ENCODE data around the gene DLG1. TPM values are rescaled to one million over a fixed set of nuclear protein-coding genes. Genes with fewer than 3 reads are reported as not detected.

The DLG1 gene
- total RNA-seq, 1 experiment from 2014 or later = 75.1 TPM

DNA sequence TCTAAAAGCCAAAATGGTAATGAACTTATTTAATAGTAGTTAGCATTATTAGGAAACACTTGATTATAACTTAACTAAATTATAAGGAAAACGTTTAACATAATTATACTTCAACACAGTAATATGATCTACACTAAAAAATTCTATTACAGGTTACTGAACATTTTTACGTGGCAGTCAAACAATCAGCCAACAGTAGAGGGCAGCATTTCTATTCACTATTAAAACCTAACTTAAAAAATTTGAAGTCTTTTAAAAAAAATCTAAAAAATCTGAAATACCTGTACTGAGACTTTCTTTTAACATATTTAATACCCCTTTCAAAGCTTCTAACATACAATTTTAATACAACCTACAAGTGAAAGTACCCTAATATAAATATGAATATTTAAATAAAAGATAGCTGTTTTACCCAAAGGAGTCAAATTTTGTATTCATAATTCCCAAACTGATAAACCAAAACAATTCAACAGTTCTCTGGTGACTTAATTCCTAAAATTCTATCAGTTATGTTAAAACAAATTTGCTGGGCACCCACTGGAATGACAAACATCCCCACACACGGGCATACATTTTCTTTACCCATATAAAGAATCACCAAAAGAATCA lies 41.5 kb downstream of the DLG1 start:
- H3K27ac ChIP-seq = no peak overlapping the region
- peak; percentile 14 to 67 for DNase-seq
- no peak overlapping the region for H3K4me3 ChIP-seq
- H3K9me3 ChIP-seq (replicated peaks) = no peaks in the 10 kb centered on the region; the same call in 1 of the 2 replicates
- no peaks in the 10 kb centered on the region for H3K27me3 ChIP-seq
- peaks cover 4% of the 10 kb centered on the region; the same call in 1 of the 2 replicates for H3K4me1 ChIP-seq
- H3K36me3 ChIP-seq = 0 out of 2 replicates have a peak, but pooled peaks cover 3% of the 10 kb centered on the region

DNA sequence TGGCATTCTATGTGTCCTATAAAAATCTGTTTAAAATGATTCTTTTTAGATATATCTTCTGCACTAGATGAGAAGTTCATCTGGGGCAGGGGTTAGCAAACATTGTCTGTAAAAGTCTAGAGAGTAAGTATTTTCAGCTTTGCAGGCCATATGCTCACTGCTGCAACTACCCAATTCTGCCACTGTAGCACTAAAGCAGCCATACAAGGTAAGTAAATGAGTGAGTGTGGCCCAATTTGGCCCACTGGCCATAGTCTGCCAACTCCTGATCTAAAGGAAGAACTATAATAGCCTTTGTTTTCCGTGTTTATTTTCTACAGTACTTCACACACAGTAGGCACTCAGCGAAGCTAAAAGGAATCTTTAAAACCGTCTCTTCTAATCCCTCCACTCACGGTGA lies 42.3 kb downstream of the DLG1 start:
- H3K36me3 ChIP-seq = 0 out of 2 replicates have a peak, but pooled peaks cover 3% of the 10 kb centered on the region
- no peaks in the 10 kb centered on the region for H3K27me3 ChIP-seq
- H3K27ac ChIP-seq = no peak overlapping the region
- DNase-seq = no peak
- no peak overlapping the region for H3K4me3 ChIP-seq
- H3K4me1 ChIP-seq = no peaks in the 10 kb centered on the region; the same call in 1 of the 2 replicates
- H3K9me3 ChIP-seq (replicated peaks) = no peaks in the 10 kb centered on the region; the same call in 1 of the 2 replicates

DNA sequence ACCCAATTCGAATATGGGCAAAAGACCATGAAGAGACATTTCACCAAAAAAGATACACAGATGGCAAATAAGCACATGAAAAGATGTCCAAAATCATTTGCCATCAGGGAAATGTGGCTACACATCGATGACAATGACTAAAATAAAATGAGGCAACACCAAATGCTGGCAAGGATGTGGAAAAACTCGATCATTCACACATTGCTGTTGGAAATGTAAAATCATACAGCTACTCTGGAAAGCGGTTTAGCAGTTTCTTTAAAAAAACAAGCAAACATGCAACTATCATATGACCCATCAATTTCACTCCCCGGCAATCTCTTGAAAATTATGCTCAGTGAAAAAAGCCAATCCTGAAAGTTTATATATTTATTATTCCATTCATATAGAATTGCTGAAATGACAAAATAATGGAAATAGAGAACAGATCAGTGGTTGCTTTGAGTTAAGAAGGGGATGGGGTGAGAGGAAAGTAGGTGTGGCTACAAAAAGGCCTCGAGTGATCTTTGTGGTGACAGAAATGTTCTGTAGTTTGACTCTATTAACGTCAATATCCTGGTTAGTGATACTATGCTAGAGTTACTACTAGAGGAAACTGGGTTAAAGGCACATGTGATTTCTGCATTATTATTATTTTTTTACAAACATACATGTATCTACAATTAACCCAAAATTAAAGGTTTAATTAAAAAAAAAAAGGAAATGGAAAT lies 45.0 kb downstream of the DLG1 start:
- Histone ChIP-seq H3K36me3 (peaks cover 2% of the 10 kb centered on the region; the same call in 1 of the 2 replicates), H3K27me3 (no peaks in the 10 kb centered on the region), H3K9me3 (replicated peaks) (peaks cover 10% of the 10 kb centered on the region; the same call in 1 of the 2 replicates), H3K4me1 (no peaks in the 10 kb centered on the region; the same call in 1 of the 2 replicates), H3K4me3 (no peak overlapping the region), H3K27ac (no peak overlapping the region)
- no peak for DNase-seq

DNA sequence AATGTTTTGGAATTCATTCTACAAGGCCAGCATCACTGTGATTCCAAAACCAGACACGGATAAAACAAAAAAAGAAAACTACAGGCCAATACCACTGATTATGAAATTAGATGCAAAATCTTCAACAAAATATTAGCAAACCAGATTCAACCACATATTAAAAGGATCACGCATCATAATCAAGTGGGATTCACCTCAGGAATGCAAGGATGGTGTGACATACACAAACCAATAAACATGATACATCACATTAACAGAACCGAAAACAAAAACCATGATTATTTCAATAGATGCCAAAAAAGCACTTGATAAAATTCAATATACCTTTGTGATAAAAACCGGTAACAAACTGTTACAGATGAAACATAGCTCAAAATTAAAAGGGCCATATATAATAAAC lies 48.9 kb downstream of the DLG1 start:
- Histone ChIP-seq H3K36me3 (peaks cover 2% of the 10 kb centered on the region; the same call in 1 of the 2 replicates), H3K9me3 (replicated peaks) (peaks cover 16% of the 10 kb centered on the region; the same call in 1 of the 2 replicates), H3K4me1 (no peaks in the 10 kb centered on the region), H3K27ac (no peak overlapping the region), H3K4me3 (no peak overlapping the region), H3K27me3 (no peaks in the 10 kb centered on the region)
- no peak for DNase-seq

DNA sequence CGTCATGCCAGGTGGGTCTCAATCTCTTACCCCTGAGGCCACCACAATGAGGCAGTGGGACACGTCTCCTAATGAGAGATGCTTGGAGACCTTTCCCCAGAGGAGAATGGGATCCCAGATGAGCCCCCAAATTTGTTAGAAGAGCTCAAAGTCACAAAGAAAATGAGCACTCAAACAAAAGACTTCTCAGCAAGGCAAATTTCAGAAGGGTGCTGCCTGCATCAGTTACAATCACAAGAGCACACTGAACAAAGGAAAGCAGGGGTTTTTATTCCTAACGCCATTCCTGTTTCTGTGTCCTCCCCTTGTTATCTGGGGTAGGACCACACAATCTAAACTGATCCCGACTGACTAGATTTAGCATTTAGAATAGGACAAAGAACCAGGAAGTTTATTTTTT lies 50.1 kb downstream of the DLG1 start:
- peaks cover 2% of the 10 kb centered on the region; the same call in 1 of the 2 replicates for H3K36me3 ChIP-seq
- DNase-seq = no peak
- no peaks in the 10 kb centered on the region for H3K4me1 ChIP-seq
- H3K27me3 ChIP-seq = no peaks in the 10 kb centered on the region
- H3K4me3 ChIP-seq = no peak overlapping the region
- peaks cover 16% of the 10 kb centered on the region; the same call in 1 of the 2 replicates for H3K9me3 ChIP-seq (replicated peaks)
- no peak overlapping the region for H3K27ac ChIP-seq

DNA sequence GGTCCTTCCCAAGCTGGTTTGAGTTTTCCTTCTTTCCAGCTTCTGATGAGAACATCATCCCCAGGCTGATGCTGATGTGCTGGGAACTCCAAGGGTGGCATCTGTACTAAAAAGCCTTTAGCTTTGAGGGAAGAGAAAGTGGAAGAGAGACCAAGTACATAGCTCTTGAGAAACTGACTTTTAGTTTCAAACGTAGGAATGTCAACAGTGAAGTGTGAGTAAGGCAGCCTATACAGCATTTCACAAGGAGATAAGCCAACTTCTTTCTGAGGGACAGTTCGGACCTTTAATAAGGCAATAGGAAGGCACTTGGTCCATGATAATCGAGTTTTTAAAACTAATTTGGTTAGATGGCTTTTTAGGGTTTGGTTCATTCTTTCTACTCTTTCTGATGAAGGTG lies 53.7 kb downstream of the DLG1 start:
- Histone ChIP-seq H3K4me3 (no peak overlapping the region), H3K9me3 (replicated peaks) (peaks cover 24% of the 10 kb centered on the region; the same call in 1 of the 2 replicates), H3K27me3 (no peaks in the 10 kb centered on the region), H3K36me3 (peaks cover 13% of the 10 kb centered on the region), H3K4me1 (no peaks in the 10 kb centered on the region), H3K27ac (no peak overlapping the region)
- DNase-seq = no peak

DNA sequence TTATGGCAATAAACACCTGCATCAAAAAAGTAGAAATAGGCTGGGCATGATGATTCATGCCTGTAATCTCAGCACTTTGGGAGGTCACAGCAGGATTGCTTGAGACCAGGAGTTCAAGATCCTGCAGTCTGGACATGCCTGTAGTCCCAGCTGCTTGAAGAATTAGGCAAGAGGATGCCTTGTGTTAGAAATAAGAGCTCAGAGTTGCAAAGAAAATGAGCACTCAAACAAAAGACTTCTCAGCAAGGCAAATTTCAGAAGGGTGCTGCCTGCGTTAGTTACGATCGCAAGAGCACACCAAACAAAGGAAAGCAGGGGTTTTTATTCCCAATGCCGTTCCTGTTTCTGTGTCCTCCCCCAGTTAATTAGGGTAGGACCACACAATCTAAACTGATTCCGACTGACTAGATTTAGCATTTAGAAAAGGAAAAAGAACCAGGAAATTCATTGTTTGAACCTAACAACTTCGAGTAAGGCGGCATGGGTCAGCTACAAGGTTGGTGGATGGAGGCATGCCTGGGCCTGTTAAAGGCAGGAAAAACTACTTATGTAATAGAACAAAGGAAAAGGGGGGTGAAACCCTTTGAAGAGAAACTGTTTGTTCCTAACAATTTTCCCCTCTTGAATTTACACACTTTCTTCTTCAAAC lies 55.5 kb downstream of the DLG1 start:
- no peak overlapping the region for H3K27ac ChIP-seq
- DNase-seq = no peak
- H3K36me3 ChIP-seq = peaks cover 11% of the 10 kb centered on the region; the same call in 1 of the 2 replicates

DNA sequence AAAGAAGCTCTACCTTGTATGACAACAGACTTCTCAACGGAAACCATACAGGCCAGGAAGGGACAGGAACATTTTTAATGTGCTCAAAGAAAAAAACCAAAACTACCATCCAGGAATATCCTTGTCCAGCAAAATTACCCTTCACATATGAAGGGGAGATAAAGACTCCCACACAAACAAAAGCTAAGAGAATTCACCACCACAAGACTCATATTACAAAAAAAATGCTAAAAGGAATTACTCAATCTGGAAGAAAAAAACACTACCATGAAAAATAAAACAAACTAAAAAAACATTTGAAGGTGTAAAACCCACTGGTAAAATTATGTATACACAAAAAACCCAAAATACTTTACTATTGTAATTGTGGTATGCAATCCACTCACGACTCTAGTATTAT lies 57.2 kb downstream of the DLG1 start:
- Histone ChIP-seq H3K4me1 (no peaks in the 10 kb centered on the region), H3K4me3 (no peak overlapping the region)

More for the DNA sequence above, 55.5 kb downstream of the DLG1 start:
- H3K4me1 ChIP-seq = no peaks in the 10 kb centered on the region
- no peak overlapping the region for H3K4me3 ChIP-seq
- H3K27me3 ChIP-seq = no peaks in the 10 kb centered on the region
- peaks cover 10% of the 10 kb centered on the region; the same call in 1 of the 2 replicates for H3K9me3 ChIP-seq (replicated peaks)

DNA sequence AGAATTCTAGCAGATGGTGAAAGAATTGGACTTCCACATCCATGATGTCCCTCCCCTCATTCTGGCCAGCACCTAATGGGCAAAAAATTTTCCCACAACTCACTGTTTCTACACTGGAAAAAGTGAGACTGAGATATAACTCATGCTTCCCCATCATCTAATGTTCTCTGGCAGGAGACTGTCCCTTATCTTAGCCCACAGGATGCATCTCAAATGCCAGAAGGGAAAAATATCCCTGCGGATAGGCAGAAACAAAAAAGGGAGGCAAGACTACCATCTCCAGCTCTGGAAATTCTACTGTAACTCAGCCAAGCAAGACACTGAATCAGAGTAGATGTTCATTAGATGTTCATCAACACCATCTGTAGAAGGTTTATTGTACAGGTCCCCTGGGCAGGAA lies 58.6 kb downstream of the DLG1 start:
- H3K9me3 ChIP-seq (replicated peaks) = peaks cover 9% of the 10 kb centered on the region; the same call in 1 of the 2 replicates
- peaks cover 17% of the 10 kb centered on the region for H3K36me3 ChIP-seq
- no peak overlapping the region for H3K4me3 ChIP-seq
- H3K27ac ChIP-seq = no peak overlapping the region
- H3K27me3 ChIP-seq = no peaks in the 10 kb centered on the region
- no peaks in the 10 kb centered on the region for H3K4me1 ChIP-seq
- DNase-seq = no peak

More for the DNA sequence above, 57.2 kb downstream of the DLG1 start:
- no peak overlapping the region for H3K27ac ChIP-seq
- H3K9me3 ChIP-seq (replicated peaks) = peaks cover 10% of the 10 kb centered on the region; the same call in 1 of the 2 replicates
- DNase-seq = no peak
- H3K36me3 ChIP-seq = peaks cover 11% of the 10 kb centered on the region; the same call in 1 of the 2 replicates
- H3K27me3 ChIP-seq = no peaks in the 10 kb centered on the region

DNA sequence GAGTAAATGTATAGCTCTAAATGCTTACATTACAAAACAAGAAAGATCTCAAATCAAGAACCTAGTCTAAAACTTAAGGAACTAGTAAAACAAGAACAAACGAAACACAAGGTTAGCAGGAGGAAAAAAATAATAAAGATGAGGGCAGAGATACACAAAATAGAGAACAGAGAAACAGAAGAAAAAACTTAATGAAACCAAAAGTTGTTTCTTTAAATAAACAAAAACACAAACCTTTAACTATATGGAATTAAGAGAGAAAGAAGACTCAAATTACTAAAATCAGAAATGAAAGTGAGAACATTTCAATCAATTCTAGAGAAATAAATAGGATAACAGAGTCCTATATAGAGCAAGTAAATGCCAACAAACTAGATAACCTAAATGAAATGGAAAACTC lies 59.6 kb downstream of the DLG1 start:
- H3K4me1 ChIP-seq = no peaks in the 10 kb centered on the region
- H3K4me3 ChIP-seq = no peak overlapping the region
- peaks cover 8% of the 10 kb centered on the region; the same call in 1 of the 2 replicates for H3K9me3 ChIP-seq (replicated peaks)
- no peak overlapping the region for H3K27ac ChIP-seq
- DNase-seq = no peak
- H3K27me3 ChIP-seq = no peaks in the 10 kb centered on the region
- peaks cover 17% of the 10 kb centered on the region for H3K36me3 ChIP-seq

DNA sequence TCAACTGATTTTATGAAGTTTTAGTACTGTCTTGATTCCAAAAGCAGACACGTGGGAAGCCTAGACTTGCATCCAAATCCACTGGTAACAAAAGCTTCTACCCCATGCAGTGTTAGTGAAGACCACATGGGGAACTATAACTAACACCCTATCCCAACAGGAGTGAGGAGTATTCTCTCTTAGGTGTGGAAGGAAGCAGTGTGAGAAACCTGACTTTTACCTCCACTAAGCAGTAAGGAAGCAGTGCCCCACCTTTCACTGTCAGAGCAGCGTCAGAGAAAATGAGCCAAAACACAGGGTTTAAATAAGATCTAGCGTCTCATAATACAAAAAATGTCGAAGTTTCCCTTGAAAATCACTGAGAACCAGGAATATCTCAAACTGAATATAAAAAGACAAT lies 60.5 kb downstream of the DLG1 start:
- no peak overlapping the region for H3K27ac ChIP-seq
- no peaks in the 10 kb centered on the region for H3K27me3 ChIP-seq
- no peaks in the 10 kb centered on the region for H3K4me1 ChIP-seq
- no peak for DNase-seq
- H3K36me3 ChIP-seq = peaks cover 17% of the 10 kb centered on the region
- peaks cover 8% of the 10 kb centered on the region; the same call in 1 of the 2 replicates for H3K9me3 ChIP-seq (replicated peaks)
- H3K4me3 ChIP-seq = no peak overlapping the region

DNA sequence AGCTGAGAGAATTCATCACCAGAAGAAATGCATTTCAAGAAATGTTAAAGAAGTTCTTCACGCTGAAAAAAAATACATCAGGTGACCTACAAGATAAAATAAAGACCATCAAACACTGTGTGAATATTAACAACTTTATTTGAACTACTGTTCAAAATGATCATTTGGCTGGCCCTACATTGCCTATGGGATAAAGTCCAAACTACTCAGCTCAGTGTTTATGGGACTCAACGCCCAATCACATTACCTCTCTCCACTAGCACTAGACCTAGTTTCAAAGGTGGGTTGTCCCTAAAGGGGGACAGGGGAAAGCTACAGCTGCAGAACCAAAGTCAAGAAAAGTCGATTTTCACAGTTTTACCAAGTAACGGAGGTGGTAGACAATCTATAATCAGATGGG lies 62.0 kb downstream of the DLG1 start:
- no peak for DNase-seq
- H3K27me3 ChIP-seq = no peaks in the 10 kb centered on the region
- no peak overlapping the region for H3K4me3 ChIP-seq
- H3K9me3 ChIP-seq (replicated peaks) = peaks cover 7% of the 10 kb centered on the region; the same call in 1 of the 2 replicates
- H3K36me3 ChIP-seq = peaks cover 13% of the 10 kb centered on the region
- no peak overlapping the region for H3K27ac ChIP-seq
- H3K4me1 ChIP-seq = no peaks in the 10 kb centered on the region

DNA sequence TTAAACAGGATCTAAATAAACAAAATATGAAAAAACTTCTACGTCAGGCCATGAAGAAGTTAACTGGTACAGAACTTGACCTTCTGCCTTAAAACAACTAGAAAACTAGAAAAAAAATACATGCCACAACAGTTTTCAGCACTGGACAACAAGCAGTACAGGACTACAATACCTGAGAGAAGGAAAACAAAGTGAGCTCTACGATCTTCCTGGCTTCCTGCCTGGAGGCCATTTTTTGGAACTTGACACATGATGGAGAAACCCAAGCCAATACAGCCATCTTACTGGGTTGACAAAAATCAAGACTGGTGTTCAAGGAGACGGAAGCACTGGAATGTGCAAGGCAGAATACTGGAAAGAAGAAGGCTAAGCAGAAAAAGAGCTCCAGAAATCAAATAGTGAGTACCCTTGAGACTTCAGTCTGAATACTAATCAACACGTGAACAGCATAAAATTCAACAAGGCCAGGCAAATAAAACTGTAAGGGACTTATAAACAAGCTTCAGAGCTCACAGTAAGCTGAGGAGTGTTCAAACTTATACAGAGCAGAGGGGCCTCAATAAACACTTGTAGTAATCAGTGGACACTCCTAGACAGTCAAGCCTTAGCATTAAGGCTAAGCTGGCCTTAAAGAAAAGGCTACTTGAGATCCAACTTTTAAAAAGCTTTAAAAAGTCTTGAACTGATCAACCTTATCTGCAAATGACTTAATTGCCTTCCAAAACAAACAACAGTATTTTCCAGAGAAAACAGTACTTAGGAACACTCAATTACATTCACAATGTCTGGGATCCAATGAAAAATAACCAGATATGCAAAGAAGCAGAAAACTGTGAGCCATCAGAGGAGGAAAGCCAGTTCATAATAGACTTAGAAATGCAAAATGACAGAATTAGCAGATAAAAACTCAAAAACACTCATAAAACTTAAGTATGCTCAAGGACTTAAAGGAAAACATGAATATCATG lies 63.2 kb downstream of the DLG1 start:
- Histone ChIP-seq H3K27me3 (no peaks in the 10 kb centered on the region), H3K27ac (no peak overlapping the region), H3K4me3 (no peak overlapping the region), H3K36me3 (peaks cover 6% of the 10 kb centered on the region), H3K9me3 (replicated peaks) (no peaks in the 10 kb centered on the region; the same call in 1 of the 2 replicates), H3K4me1 (no peaks in the 10 kb centered on the region)
- DNase-seq = no peak

DNA sequence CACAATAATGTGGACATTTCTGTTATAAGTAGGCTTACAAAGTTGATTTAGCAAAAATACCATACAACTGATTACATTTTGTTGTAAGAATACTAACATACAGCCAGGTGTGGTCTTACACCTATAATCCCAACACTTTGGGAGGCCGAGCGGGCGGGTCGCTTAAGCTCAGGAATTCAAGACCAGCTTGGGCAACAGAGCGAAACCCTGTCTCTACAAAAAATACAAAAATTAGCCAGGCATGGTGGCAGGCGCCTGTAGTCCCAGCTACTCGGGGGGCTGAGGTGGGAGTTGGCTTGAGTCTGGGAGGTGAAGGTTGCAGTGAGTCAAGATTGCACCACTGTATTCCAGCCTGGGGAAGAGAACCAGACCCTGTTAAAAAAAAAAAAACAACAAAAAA lies 67.1 kb downstream of the DLG1 start:
- no peak overlapping the region for H3K27ac ChIP-seq
- no peak for DNase-seq

More for the DNA sequence above, 67.1 kb downstream of the DLG1 start:
- no peaks in the 10 kb centered on the region for H3K9me3 ChIP-seq (replicated peaks)
- H3K4me1 ChIP-seq = no peaks in the 10 kb centered on the region
- H3K36me3 ChIP-seq = peaks cover 6% of the 10 kb centered on the region
- no peaks in the 10 kb centered on the region for H3K27me3 ChIP-seq
- no peak overlapping the region for H3K4me3 ChIP-seq

Measured in SJCRH30 (cell line).